RWPE2 (cell line): ENCODE measurements around the gene TFE3.

Experiments
- ATAC-seq: fragments of 200-7000 bp; cut with Tn5 transposase; 3 replicates; pipeline ENCODE4 v1.9.1; 2021; ENCODE audit warnings: low read depth
- DNase-seq: peaks from one replicate; pipeline ENCODE4 v3.0.0-alpha.2; 2020; ENCODE audit warnings: low spot score
- H3K27ac ChIP-seq: fragments of 450-650 bp; 2 replicates; pipeline ENCODE4 v1.5.1; 2017; ENCODE audit warnings: mild to moderate bottlenecking; ENCODE audit not compliant: poor library complexity, severe bottlenecking
- H3K27me3 ChIP-seq: fragments of 250-450 bp; sonication (Bioruptor Pico); 2 replicates; pipeline ENCODE4 v1.5.1; 2021; ENCODE audit warnings: mild to moderate bottlenecking, moderate library complexity; ENCODE audit not compliant: insufficient read depth, poor library complexity, severe bottlenecking
- H3K36me3 ChIP-seq: fragments of 250-450 bp; sonication (Bioruptor Pico); 2 replicates; pipeline ENCODE4 v1.5.1; 2020; ENCODE audit warnings: low read depth, mild to moderate bottlenecking, moderate library complexity
- H3K4me1 ChIP-seq: fragments of 250-450 bp; sonication (Bioruptor Pico); 2 replicates; pipeline ENCODE4 v1.5.1; 2021; ENCODE audit warnings: mild to moderate bottlenecking, moderate library complexity; ENCODE audit not compliant: insufficient read depth, poor library complexity, severe bottlenecking
- H3K4me3 ChIP-seq: fragments of 250-450 bp; sonication (Bioruptor Pico); 2 replicates; pipeline ENCODE4 v1.5.1; 2021; ENCODE audit warnings: mild to moderate bottlenecking, moderate library complexity; ENCODE audit not compliant: severe bottlenecking
- H3K9me3 ChIP-seq: fragments of 250-450 bp; sonication (Bioruptor Pico); 2 replicates; pipeline ENCODE4 v1.5.1; 2021; ENCODE audit warnings: mild to moderate bottlenecking, moderate library complexity; ENCODE audit not compliant: severe bottlenecking
- TF ChIP-seq, protein P1 (sequence below): fragments of 450-650 bp; IDR thresholded peaks from one replicate; pipeline ENCODE4 v1.5.1; 2017; ENCODE audit warnings: mild to moderate bottlenecking, moderate library complexity; ENCODE audit not compliant: poor library complexity, severe bottlenecking

Gene TFE3

DNA sequence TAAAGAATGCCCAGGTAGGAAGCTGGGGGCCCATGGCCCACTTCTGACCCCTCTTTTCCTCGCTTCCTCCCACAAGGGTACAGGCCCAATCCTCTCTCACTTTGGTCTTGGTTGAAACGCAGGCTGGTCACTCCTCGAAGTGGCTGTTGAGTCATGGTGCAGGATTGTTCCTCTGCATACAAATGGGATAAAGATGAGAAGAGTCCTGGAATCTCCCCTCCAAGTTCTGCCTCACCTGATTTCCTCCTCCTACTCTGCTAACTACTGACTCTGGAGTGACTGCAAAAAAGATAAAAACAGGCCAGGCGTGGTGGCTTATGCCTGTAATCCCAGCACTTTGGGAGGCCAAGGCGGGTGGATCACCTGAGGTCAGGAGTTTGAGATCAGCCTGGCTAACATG is 34.8 kb upstream of the TFE3 start:
- H3K4me1 ChIP-seq, result no peaks in the 10 kb centered on the region
- H3K9me3 ChIP-seq, result no peaks in the 10 kb centered on the region
- ATAC-seq, result no peak
- H3K27me3 ChIP-seq, result no peaks in the 10 kb centered on the region
- H3K4me3 ChIP-seq, result no peak overlapping the region
- no peaks in the 10 kb centered on the region for H3K36me3 ChIP-seq
- DNase-seq, result no peak
- no peak overlapping the region for H3K27ac ChIP-seq
- TF ChIP-seq, protein P1, sequence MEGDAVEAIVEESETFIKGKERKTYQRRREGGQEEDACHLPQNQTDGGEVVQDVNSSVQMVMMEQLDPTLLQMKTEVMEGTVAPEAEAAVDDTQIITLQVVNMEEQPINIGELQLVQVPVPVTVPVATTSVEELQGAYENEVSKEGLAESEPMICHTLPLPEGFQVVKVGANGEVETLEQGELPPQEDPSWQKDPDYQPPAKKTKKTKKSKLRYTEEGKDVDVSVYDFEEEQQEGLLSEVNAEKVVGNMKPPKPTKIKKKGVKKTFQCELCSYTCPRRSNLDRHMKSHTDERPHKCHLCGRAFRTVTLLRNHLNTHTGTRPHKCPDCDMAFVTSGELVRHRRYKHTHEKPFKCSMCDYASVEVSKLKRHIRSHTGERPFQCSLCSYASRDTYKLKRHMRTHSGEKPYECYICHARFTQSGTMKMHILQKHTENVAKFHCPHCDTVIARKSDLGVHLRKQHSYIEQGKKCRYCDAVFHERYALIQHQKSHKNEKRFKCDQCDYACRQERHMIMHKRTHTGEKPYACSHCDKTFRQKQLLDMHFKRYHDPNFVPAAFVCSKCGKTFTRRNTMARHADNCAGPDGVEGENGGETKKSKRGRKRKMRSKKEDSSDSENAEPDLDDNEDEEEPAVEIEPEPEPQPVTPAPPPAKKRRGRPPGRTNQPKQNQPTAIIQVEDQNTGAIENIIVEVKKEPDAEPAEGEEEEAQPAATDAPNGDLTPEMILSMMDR, result no peak

DNA sequence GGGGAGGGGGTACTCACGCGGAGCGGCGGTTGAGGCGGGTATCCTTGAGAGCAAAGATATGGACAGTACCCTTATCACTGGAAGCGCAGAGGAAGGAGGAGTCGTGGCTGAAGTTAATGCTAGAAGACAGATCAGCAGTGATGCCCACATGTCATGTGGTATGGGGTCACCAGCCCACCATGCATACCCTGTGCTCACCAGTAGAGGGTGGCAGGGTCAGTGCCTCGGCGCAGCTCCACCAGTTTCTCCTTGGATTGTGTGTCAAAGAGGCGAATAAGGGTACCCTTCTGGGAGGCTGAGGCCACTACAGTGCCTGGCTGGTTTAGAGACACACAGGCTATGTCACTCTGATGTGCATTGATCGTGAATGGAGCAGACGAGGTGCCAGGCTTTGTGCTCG is 32.2 kb upstream of the TFE3 start:
- no peaks in the 10 kb centered on the region for H3K9me3 ChIP-seq
- ATAC-seq (no peak), DNase-seq (no peak)
- TF ChIP-seq, protein P1, result no peak
- H3K36me3 ChIP-seq, result no peaks in the 10 kb centered on the region
- no peak overlapping the region for H3K4me3 ChIP-seq
- H3K27me3 ChIP-seq, result no peaks in the 10 kb centered on the region
- no peak overlapping the region for H3K27ac ChIP-seq
- no peaks in the 10 kb centered on the region for H3K4me1 ChIP-seq

DNA sequence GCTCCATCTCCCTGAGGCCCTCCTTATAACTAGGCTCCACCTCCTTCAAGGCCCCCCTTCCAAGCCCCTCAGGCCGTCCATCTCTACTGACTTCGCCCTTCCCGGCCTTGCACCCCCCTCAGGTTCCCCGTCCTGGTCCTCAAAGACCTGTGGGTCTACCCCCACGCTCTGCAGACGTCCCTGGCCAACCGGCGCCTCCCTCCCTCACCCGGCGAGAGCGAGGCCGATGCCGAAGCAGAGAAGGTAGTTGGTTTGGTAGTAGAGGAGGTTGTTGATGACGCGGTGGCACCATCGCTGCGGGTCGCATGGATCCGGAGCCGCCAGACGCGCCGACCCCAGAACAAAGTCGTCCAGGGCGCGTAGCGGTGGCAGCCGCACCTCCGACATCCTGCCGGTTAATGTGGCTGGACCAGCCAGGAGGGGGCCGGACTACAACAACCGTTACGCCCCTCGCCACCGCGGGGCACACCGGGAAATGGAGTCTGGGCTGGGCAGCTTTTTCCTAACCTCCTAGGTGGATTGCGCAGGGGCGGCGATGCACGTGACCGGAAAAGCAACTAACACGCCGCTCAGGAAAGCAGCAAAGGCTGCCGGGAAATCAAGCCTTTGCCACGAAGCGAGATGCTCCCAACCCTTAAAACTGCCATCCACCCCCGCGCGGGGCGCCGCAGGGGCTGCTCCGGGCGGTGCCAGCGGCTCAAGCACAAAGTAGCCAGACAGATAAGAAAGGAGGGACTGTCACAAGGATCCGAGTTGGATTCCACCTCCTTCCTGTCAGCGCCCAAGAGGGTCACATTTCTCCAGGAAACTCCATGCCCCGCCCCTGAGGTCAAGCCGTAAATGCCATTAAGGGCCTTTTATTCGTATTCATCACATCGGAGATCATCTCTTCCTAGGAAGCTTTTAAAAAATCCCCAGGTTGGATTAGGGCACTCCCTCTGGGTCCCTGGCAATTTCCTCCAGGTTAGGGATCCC is 30.7 kb upstream of the TFE3 start, which contains the start of gene PRAF2:
Gene PRAF2 (minus strand): TSS at position 402 of the 975 bp plus-strand sequence. CDS start 15 bp downstream, at position 387.
- peak within 1 kb of the TSS; percentile 31 for H3K27ac ChIP-seq
- H3K27me3 ChIP-seq, result no peaks in the 10 kb centered on the region
- TF ChIP-seq, protein P1, result no peak
- peak within 1 kb of the TSS; percentile 48 for H3K4me3 ChIP-seq
- H3K9me3 ChIP-seq, result no peaks in the 10 kb centered on the region
- no peaks in the 10 kb centered on the region for H3K4me1 ChIP-seq
- DNase-seq, result peak; percentile 88
- ATAC-seq, result peak; percentile 90
- H3K36me3 ChIP-seq, result no peaks in the 10 kb centered on the region

DNA sequence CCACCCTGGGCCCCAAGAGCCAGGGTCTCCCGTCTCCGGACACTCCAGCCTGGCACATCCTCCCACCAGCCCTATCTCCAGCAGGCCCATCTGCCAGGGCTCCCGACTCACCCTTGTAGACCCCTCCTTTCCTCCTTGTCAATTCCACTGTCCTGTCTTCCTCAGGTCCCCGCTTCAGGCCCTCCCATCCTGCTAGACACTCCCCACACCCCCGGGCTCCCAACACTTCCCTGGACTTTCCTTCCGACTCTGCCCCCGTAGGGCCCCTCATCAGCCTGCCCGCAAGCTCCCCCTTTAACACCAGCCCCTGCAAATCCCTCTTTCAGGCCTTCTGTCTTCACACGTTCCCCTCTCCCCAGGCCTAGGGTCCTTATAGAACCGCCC is 29.5 kb upstream of the TFE3 start:
- ATAC-seq (peak; percentile 23; the same call in 2 of the 3 replicates), DNase-seq (no peak)
- Histone ChIP-seq H3K36me3 (no peaks in the 10 kb centered on the region), H3K27ac (peak overlapping the region; percentile 31), H3K9me3 (no peaks in the 10 kb centered on the region), H3K4me3 (peak overlapping the region; percentile 48), H3K4me1 (no peaks in the 10 kb centered on the region), H3K27me3 (no peaks in the 10 kb centered on the region)
- TF ChIP-seq, protein P1, result no peak
